HUDEP-2 (cell line): ENCODE data around the gene PTPN1.
"Not testable (repeated sequence)": the region's sequence is repeated elsewhere in the genome, so short reads cannot be mapped to it uniquely, and the experiment has no call there.

Experiments used
- DNase-seq, 76 experiments: peaks; one replicate each; lab custom pipeline; 2025; ENCODE audit not compliant: unreplicated experiment in 76 of 76; lab: John Stamatoyannopoulos, UW

PTPN1 gene

GRCh38 chr20:50587291-50587961 is 77.2 kb downstream of the PTPN1 start:
- peak in 2 of 76 experiments; percentile 13 to 25 for DNase-seq

- DNase-seq: peak in 66 of 76 experiments; percentile 11 to 76 (median 56)
These were observed 78.0 kb downstream of the PTPN1 start for GRCh38 chr20:50588034-50588736.

- no peak for DNase-seq
These were observed 79.6 kb downstream of the PTPN1 start for GRCh38 chr20:50589548-50590347.

- no peak for DNase-seq
These were observed 80.1 kb downstream of the PTPN1 start for GRCh38 chr20:50590348-50590664.

GRCh38 chr20:50591233-50591852 is 81.2 kb downstream of the PTPN1 start:
- DNase-seq: no peak

GRCh38 chr20:50592282-50593004 is 82.3 kb downstream of the PTPN1 start:
- no peak for DNase-seq

GRCh38 chr20:50593005-50593335 is 82.8 kb downstream of the PTPN1 start:
- no peak for DNase-seq

- no peak for DNase-seq
These were observed 84.0 kb downstream of the PTPN1 start for GRCh38 chr20:50594231-50594590.

GRCh38 chr20:50594591-50595432 is 84.6 kb downstream of the PTPN1 start:
- no peak for DNase-seq

- no peak for DNase-seq
These were observed 85.3 kb downstream of the PTPN1 start for GRCh38 chr20:50595433-50595895.

- DNase-seq: no peak
These were observed 86.0 kb downstream of the PTPN1 start for GRCh38 chr20:50595988-50596693.

GRCh38 chr20:50596694-50597021 is 86.5 kb downstream of the PTPN1 start:
- no peak for DNase-seq

GRCh38 chr20:50597406-50597969 is 87.3 kb downstream of the PTPN1 start:
- DNase-seq: no peak

- DNase-seq: no peak
These were observed 87.9 kb downstream of the PTPN1 start for GRCh38 chr20:50598074-50598473.

- not testable (repeated sequence) for DNase-seq
These were observed 88.6 kb downstream of the PTPN1 start for GRCh38 chr20:50598768-50599167.

- DNase-seq: no peak
These were observed 90.2 kb downstream of the PTPN1 start for GRCh38 chr20:50600281-50600895.

- DNase-seq: peak in 1 of 76 experiments; percentile 10
These were observed 91.6 kb downstream of the PTPN1 start for GRCh38 chr20:50601511-50602431.
